Gastrocnemius medialis (tissue), 4 donors: Measurements from ENCODE around the gene MACROD2.

ENCODE experiments used
- POLR2A ChIP-seq, 2 donors: fragments of 450-650 bp; IDR thresholded peaks; one replicate each; pipeline ENCODE4 v1.6.1; 2017; ENCODE audit warnings: antibody characterized with exemption in 2 of 2, mild to moderate bottlenecking in 2 of 2, moderate library complexity in 2 of 2
- TF ChIP-seq, protein P1 (sequence below), 5 experiments: fragments of 450-650 bp in 3 of 5; fragments of 200-600 bp in 2 of 5; sonication (generic) in 2 of 5; IDR thresholded peaks in 4 of 5; conservative IDR thresholded peaks in 1 of 5; 1 replicate in 4 of 5; 2 replicates in 1 of 5; pipeline ENCODE4 v1.5.1; 2016 to 2019; ENCODE audit warnings: antibody characterized with exemption in 5 of 5, mild to moderate bottlenecking in 3 of 5, moderate library complexity in 3 of 5

GRCh38 chr20:15887387-15887786 is 1892.1 kb downstream of the MACROD2 start:
- TF ChIP-seq, protein P1, sequence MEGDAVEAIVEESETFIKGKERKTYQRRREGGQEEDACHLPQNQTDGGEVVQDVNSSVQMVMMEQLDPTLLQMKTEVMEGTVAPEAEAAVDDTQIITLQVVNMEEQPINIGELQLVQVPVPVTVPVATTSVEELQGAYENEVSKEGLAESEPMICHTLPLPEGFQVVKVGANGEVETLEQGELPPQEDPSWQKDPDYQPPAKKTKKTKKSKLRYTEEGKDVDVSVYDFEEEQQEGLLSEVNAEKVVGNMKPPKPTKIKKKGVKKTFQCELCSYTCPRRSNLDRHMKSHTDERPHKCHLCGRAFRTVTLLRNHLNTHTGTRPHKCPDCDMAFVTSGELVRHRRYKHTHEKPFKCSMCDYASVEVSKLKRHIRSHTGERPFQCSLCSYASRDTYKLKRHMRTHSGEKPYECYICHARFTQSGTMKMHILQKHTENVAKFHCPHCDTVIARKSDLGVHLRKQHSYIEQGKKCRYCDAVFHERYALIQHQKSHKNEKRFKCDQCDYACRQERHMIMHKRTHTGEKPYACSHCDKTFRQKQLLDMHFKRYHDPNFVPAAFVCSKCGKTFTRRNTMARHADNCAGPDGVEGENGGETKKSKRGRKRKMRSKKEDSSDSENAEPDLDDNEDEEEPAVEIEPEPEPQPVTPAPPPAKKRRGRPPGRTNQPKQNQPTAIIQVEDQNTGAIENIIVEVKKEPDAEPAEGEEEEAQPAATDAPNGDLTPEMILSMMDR (IDR thresholded peaks at IDR 0.05 in 4 of 5, conservative IDR thresholded peaks at IDR 0.05 in 1 of 5) = no peak
- TF ChIP-seq POLR2A (IDR thresholded peaks at IDR 0.05) = no peak
